ENCODE data around the gene RPUSD4.

GRCh38 chr11:126254819-126255218 lies 43.4 kb upstream of the RPUSD4 start:
- no peak for TF ChIP-seq POLR2A (IDR thresholded peaks at IDR 0.05)
- TF ChIP-seq CTCF (IDR thresholded peaks at IDR 0.05): no peak
